Muscle of arm (tissue), 14 donors: ENCODE results near the gene GPR162. TPM values are rescaled to one million over a fixed set of nuclear protein-coding genes. Genes with fewer than 3 reads are reported as not detected.

Experiments used
- DNase-seq: peaks from one replicate; pipeline ENCODE4 v3.0.0-alpha.2; 2013
- long read RNA-seq, 11 donors: transcript quantifications; one replicate each; lab custom pipeline, GENCODE V29; 2026
- polyA plus RNA-seq, 12 donors: library from polyadenylated mRNA; unstranded; fragments of 120-200 nt; gene quantifications; one replicate each; pipeline ENCODE4 v1.2.1, GENCODE V29; 2013; ENCODE audit not compliant: insufficient read length in 12 of 12

Gene GPR162, protein sequence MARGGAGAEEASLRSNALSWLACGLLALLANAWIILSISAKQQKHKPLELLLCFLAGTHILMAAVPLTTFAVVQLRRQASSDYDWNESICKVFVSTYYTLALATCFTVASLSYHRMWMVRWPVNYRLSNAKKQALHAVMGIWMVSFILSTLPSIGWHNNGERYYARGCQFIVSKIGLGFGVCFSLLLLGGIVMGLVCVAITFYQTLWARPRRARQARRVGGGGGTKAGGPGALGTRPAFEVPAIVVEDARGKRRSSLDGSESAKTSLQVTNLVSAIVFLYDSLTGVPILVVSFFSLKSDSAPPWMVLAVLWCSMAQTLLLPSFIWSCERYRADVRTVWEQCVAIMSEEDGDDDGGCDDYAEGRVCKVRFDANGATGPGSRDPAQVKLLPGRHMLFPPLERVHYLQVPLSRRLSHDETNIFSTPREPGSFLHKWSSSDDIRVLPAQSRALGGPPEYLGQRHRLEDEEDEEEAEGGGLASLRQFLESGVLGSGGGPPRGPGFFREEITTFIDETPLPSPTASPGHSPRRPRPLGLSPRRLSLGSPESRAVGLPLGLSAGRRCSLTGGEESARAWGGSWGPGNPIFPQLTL
- polyA plus RNA-seq, result 10 to 100 TPM in 11 of 12 donors, not detected in 1; 11.1 to 18.6 (median 16.0) TPM
- long read RNA-seq, donor 1, partial matches to known transcripts, result 0 of 4 reads
- long read RNA-seq, donor 1, other reads (novel, unspliced or antisense), result 0 of 4 reads
- long read RNA-seq, donor 2, partial matches to known transcripts, result 0 of 3 reads
- long read RNA-seq, donor 2, other reads (novel, unspliced or antisense), result 0 of 3 reads
- long read RNA-seq, donor 3, partial matches to known transcripts, result 0 of 2 reads
- long read RNA-seq, donor 3, other reads (novel, unspliced or antisense), result 0 of 2 reads
- long read RNA-seq, donor 4, result 0 reads
- long read RNA-seq, donor 5, result 0 reads
- long read RNA-seq, donor 6, result 0 reads
- long read RNA-seq, donor 7, partial matches to known transcripts, result 0 of 4 reads
- long read RNA-seq, donor 7, other reads (novel, unspliced or antisense), result 0 of 4 reads
- long read RNA-seq, donor 8, partial matches to known transcripts, result 0 of 3 reads
- long read RNA-seq, donor 8, other reads (novel, unspliced or antisense), result 0 of 3 reads
- long read RNA-seq, donor 9, partial matches to known transcripts, result 0 of 1 reads
- long read RNA-seq, donor 9, other reads (novel, unspliced or antisense), result 0 of 1 reads
- long read RNA-seq, donor 10, partial matches to known transcripts, result 0 of 1 reads
- long read RNA-seq, donor 10, other reads (novel, unspliced or antisense), result 0 of 1 reads
- long read RNA-seq, donor 11, result 0 reads

DNA sequence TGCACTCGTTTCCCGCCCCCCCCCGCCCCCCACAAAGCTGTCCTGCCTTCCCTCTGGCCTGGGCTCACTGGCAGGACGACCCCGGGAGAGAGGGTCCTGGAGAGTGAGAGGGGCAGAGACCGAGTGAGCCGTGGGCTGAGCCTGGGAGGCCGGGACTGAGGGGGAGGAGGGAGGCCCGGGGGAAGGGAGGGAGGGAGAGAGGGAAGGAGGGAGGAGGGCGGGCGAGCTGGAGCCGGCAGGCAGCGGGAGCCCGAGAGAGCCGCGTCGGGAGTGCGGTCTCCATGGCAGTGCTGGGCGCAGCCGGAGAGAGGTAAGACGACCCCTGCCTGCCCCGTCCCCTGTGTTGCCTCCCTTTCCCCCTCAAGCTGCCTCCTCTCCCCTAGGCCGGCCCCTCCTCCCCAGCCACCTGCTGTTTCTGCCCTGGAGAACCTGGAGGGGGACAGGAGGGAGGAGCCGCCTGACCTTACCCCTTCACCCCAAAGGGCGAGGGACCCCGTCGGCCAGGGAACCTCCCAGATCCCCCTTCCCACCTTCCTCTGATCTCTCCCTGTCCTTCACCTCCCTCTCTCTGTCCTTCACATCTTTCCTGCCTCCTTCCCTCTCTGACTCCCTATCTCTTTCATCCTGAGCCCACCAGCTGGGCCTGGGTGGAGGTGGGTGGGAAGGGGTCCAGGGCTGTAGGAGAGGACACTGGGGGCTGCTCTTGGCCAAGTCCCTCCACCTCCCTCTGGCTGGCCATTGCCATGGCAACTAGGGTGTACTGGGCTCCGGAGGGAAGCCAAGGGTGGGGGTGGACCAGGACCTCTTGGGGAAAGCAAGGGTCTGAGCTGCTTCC, at the start of gene GPR162:
Gene GPR162, plus strand, starts transcription at position 231 of the 835 bp plus-strand sequence. CDS start 2,078 bp downstream, outside the sequence.
- peak; percentile 80 for DNase-seq

DNA sequence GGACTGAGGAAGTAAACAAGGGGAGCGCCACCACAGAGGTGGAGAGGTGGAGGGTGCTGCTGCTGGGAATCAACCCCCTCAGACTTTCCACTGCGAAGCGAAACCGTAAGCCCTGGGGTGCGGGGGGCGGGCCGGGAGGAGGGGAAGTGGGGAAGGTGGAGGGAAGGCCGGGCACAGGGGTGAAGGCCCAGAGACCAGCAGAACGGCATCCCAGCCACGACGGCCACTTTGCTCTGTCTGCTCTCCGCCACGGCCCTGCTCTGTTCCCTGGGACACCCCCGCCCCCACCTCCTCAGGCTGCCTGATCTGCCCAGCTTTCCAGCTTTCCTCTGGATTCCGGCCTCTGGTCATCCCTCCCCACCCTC, 49.3 kb upstream of the GPR162 start, which contains the start of gene LAG3:
Gene LAG3, plus strand, starts transcription at position 190 of the 365 bp plus-strand sequence. CDS start 333 bp downstream, outside the sequence.
- no peak for DNase-seq

DNA sequence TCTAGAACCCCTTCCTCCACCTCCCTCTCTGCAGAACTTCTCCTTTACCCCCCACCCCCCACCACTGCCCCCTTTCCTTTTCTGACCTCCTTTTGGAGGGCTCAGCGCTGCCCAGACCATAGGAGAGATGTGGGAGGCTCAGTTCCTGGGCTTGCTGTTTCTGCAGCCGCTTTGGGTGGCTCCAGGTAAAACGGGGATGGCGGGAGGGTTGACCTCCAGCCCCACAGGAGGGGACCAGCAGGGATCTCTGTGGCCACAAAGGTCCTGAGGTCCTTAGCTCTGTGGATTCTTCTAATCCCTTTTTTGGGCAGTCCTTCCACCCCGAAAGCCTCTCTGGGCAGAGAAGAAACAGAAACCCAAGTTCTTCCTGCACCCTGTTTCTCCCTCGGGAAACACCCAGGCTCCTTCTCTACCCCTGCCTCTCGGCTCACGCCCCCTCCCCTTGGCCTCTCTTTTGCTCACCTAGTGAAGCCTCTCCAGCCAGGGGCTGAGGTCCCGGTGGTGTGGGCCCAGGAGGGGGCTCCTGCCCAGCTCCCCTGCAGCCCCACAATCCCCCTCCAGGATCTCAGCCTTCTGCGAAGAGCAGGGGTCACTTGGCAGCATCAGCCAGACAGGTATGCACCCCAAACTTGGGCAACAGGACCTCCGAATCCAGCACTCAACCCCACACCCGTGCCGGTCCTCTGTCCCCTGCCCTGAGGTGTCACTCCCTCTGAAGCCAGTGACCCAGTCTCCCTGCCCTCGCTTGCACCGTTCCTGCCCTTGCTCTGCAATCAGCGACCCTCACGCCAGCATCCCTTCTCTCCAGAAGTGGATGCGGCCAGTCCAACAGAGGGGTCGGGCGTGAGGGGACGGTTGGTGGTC, 48.7 kb upstream of the GPR162 start:
- DNase-seq, result no peak

DNA sequence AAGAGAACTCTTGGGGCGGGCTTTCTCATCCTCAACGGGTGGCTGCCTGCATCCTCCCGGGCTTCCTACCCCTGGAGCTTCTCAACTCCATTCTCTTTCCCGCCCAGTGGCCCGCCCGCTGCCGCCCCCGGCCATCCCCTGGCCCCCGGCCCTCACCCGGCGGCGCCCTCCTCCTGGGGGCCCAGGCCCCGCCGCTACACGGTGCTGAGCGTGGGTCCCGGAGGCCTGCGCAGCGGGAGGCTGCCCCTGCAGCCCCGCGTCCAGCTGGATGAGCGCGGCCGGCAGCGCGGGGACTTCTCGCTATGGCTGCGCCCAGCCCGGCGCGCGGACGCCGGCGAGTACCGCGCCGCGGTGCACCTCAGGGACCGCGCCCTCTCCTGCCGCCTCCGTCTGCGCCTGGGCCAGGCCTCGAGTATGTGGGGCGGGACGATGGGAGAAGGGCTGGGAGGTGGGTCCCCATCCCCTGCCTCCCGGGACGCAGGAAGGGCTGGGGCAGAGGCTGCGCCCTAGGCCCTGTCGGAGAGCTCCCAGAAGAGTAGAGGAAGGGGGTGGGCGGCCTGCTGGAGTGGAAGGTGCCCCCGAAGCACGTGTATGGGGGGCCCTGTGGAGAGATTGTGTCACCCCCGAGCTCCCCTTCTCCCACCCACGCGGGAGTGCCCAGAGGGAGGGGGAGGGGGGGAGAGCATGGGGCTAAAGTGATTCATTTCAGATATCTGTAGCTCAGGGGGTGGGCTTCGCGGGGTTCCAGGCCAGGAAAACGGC, 47.9 kb upstream of the GPR162 start:
- no peak for DNase-seq

DNA sequence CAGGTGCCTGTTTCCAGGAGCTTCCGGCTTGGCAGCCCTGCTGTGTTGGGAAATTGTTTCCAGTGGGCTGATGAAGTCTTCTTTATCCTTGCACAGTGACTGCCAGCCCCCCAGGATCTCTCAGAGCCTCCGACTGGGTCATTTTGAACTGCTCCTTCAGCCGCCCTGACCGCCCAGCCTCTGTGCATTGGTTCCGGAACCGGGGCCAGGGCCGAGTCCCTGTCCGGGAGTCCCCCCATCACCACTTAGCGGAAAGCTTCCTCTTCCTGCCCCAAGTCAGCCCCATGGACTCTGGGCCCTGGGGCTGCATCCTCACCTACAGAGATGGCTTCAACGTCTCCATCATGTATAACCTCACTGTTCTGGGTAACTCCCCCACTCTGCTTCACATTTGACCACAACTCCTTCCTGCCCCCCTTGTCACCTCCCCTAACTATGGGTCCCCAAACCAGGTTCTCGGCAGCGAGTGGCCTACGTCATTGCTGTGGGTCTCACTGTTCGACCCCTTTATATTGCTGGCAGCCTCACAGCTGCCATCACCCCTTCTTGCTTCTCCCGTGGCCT, 47.0 kb upstream of the GPR162 start:
- DNase-seq, result no peak

DNA sequence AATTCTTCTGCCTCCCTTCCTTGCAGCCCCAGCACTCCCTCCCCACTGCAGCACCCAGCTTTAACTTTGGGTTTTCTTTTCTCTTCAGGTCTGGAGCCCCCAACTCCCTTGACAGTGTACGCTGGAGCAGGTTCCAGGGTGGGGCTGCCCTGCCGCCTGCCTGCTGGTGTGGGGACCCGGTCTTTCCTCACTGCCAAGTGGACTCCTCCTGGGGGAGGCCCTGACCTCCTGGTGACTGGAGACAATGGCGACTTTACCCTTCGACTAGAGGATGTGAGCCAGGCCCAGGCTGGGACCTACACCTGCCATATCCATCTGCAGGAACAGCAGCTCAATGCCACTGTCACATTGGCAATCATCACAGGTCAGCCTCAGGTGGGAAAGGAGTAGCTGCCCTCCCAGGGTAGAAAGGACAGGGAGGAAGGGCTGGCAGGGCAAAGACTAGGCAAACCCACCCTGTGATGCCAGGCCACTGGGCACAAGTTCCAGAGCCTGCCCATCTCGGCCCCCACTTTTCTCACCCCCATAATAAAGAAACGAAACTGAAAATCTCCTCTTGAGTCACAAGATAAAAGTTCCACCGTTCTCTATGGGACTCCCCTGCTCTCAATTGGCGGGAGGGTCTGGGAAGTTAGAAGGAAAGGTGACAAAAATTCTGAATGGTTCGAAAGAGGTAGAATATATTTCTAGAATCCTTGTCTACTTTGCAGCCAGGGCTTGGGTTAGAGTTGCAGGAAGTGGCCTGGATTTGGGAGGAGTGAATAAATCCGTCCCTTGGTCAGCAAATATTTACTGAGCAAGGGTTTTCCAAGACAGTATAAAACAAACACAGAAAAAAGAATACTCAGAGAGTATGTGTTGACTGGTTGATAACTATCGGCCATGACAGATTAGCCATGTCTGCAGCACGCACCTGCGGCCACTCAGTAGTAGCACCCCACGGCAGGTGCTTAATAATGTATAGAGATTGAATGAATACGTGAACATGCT, 46.1 kb upstream of the GPR162 start:
- no peak for DNase-seq

DNA sequence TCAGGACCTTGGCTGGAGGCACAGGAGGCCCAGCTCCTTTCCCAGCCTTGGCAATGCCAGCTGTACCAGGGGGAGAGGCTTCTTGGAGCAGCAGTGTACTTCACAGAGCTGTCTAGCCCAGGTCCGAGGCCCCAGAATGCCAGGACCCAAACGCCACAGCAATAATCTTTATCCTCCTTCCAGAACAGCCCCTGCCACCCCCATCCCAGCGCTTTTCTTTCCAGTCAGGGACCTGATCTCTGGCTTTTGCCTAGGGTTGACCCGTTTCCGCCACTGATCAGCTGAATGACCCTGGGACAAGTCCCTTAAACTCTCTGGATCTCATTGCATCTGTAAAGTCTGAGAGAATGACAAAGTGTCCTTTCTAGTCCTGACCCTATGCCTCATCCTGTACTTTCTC, 44.2 kb upstream of the GPR162 start:
- no peak for DNase-seq

DNA sequence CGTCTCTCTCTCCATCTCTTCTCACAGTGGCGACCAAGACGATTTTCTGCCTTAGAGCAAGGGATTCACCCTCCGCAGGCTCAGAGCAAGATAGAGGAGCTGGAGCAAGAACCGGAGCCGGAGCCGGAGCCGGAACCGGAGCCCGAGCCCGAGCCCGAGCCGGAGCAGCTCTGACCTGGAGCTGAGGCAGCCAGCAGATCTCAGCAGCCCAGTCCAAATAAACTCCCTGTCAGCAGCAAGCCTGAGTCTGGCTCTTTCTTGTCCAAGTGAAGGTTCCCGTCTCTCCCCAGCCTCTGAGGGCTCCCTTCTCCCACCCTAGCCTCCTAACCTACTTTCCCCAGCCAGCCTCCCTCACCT, 43.4 kb upstream of the GPR162 start:
- DNase-seq, result no peak

DNA sequence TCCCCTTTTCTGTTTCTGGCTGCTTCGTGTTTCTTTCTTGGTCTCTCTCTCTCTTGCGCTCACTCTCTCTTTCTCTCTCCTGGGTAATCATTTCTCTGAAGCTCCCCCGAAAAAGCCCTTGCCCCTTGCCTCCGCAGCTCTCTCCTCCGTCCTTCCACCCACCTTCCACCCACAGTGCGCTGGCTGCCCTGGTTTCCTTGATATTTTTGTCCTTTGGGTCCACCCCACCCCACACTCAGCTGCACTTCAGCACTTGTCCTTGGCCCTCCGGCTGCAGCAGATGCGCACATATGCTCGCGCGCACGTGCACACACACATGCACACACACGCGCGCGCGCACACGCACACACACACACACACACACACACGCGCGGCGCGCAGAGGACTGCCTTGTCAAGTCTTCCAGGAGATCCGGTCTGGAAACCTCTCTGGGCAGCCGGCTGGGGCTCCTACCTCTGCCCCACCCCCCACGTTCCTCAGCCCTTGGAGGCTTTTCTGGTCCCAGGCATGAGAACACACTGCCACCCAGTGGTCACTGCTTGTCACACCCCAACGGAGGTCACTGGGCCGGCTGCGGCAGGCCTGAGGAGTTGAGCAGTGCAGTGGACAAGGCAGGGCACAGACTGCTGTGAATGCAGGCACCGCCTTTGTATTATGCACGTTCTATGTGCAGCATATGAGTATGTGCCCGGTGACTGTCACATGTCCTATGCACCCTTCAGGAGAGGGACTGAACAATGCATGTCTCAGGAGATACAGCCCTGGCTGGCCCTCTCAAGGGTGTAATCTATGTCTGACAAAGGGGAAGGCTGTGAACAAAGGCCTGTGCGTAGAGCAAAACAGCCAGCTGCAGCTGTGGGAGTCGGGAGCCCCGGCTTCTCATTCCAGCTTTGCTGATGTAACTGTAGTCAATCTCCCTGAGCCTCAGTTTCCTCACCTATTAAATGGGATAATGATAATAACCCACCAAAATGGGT, 42.8 kb upstream of the GPR162 start:
- peak; percentile 96 for DNase-seq

DNA sequence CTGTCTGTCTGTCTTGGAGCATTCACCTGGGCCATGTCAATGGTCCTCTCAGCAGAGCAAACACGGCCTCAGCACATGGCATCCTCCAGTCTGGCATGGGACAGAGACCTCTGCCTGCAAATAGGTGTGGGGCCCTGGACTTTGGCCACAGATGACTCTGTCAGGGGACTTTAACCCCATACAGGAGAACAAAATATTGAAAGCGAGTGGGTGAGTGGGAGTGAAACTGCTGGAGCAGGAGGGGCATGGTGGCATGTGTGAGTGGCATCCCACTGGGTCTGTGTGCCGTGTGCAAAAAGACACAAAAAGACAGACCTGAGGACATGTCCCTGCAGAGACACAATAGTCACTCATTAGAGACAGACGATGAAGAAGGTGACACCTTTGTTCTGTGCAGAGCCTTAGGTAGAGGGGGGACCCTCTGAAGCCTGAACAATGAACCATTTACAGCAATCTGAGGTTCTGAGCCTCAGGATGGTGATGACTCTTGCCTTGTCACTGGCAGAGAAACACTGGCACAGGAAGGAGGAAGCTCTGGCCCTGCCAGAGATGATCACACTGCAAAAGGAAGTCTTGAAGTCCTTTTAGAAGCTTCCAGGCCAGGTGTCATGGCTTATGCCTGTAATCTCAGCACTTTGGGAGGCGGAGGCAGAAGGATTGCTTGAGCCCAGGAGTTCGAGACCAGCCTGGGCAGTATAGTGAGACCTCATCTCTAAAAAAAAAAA, 41.8 kb upstream of the GPR162 start:
- no peak for DNase-seq

DNA sequence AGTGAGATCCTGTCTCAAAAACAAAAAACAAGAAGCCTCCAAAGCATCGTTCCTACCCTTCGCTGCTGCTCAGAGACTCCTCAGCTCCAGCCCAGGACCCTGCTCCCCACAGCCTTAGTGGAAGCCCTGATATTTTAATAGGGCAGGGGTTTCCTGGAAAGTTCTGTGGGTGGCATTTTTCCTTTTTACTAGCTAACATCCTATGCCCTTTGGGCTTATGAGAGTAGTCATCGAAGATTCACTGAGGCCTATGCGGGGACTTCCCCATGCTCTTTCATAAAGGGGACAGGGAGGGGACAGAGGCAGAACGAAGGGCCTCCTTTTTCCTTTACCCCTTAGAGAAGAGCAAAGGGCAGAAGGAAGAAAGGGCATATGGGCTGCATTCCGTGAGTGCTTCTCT, 41.0 kb upstream of the GPR162 start:
- no peak for DNase-seq

DNA sequence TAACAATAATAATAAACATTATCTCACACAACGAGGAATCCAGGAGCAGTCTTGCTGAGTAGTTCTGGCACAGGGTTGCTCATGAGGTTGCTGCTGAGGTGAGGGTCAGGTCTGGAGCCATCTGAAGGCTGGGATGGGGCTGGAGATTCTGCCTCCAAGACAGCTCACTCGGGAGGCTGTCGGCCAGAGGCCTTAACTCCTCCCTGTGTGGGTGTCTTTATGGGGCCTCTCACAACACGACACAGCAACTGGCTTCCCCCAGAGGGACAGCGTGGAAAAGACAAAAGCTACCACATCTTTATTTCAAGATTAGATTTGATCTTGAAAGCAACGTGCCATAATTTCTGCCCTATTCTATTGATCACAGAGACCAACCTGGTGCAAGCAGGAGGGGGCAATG, 39.5 kb upstream of the GPR162 start:
- DNase-seq, result no peak

DNA sequence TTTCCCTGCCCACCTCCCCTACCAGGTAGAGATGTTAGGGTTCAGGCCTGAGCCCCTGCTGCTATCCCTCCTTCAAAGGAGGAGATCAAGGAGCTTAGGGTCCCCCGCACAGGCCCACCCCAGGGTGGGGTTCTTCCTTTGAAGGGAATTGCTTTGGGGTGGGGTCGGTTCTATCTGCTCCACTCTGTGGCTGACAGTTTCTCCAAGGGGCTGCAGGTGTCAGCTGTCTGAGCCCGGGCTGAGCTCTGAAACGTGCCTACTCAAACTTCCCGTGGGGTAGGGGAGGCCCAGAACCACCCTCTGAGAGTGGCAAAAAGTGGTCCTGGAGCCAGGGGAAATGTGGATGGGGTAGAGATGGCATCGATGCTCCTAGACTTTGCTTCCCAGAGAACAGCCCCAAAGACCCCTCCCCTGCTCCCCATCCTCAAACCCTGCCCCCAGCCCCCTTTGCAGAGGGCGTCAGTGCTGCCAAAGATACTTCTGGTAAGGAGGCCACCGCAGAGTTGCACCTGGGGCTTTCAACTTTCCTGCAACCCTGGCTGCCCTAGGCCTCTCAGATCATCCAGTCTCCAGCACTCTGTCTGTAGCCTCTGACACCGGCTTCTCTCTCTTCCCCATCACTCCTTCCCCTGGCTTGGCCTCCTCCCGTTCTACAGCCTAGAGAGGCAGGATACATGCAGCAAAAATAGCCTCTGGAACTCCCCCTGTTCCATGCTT, 38.6 kb upstream of the GPR162 start:
- DNase-seq, result no peak

DNA sequence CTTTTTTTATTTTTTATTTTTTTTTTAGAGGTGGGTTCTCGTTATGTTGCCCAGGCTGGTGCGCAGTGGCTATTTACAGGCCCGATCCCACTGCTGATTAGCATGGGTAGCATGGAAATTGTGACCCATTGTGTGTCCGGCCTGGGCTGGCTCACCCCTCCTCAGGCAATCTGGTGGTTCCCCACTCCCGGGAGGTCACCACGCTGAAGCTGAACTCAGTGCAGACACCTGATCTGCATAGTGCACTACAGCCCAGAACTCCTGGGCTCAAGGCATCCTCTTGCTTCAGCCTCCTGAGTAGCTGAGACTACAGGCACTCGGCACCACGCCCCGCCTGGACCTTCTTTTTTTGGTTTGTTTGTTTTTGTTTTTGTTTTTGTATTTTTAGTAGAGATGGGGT, 37.8 kb upstream of the GPR162 start:
- DNase-seq, result no peak

DNA sequence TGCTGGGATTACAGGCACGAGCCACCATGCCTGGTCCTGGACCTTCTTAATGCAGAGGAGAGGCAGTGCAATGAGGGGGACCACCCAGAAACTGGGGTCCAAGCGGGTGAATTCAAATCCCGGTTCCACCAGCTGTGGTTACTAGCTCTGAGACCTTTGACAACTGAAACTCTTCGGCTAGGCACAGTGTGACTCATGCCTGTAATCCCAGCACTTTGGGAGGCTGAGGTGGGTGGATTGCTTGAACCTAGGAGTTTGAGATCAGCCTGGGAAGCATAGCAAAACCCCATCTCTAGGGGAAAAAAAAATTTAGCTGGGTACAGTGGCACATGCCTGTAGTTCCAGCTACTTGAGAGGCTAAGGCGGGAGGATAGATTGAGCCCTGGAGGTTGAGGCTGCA, 37.3 kb upstream of the GPR162 start:
- DNase-seq, result no peak
